Testis (tissue), 2 donors: ENCODE data around the gene TAAR2.

Source experiments
- CTCF ChIP-seq, 3 experiments: fragments of 450-650 bp in 2 of 3; fragments of 200-600 bp in 1 of 3; sonication (generic) in 1 of 3; IDR thresholded peaks; one replicate each; pipeline ENCODE4 v1.5.1; 2016 to 2019; ENCODE audit warnings: antibody characterized with exemption in 3 of 3, mild to moderate bottlenecking in 2 of 3, moderate library complexity in 1 of 3
- POLR2A ChIP-seq: fragments of 450-650 bp; IDR thresholded peaks from one replicate; pipeline ENCODE4 v1.6.1; 2017; ENCODE audit warnings: antibody characterized with exemption, mild to moderate bottlenecking, moderate library complexity

GRCh38 chr6:132592855-132593254, 31.2 kb downstream of the TAAR2 start:
- TF ChIP-seq CTCF (IDR thresholded peaks at IDR 0.05) (no peak), POLR2A (no peak)
